Heart left ventricle (tissue), 13 donors: Measurements from ENCODE around the gene C22orf39.

Source experiments
- POLR2A ChIP-seq, 2 donors: fragments of 450-650 bp; IDR thresholded peaks; one replicate each; pipeline ENCODE4 v1.6.1; 2017; ENCODE audit warnings: antibody characterized with exemption in 2 of 2, mild to moderate bottlenecking in 2 of 2, moderate library complexity in 2 of 2
- TF ChIP-seq, protein P1 (sequence below), 12 donors: fragments of 200-600 bp; sonication (generic) in 4 of 12; IDR thresholded peaks; one replicate each; pipeline versions ENCODE4 v1.5.0 to v1.8.0; 2018 to 2022; ENCODE audit warnings: antibody characterized with exemption in 12 of 12, mild to moderate bottlenecking in 5 of 12
- donor health status: ischemic (EF 13 %, LVEDD 7.1; RV severe dilation, severe dysfunction).
- donor health status: DM: no; HTN: yes; CAD: no.
- donor health status: DM: no; HTN: no; CAD: no.
- donor health status: ischemic (EF 25% LVEDD 6.9; RV normal size, moderate dysfunction).
- donor health status: ischemic (EF 25% LVEDD 5.7; RV mildly dilated, moderate dysfunction).
- donor health status: ischemic (EF 35%, LVEDD 5.7; RV mildly dilated, moderate dysfunction).
- donor health status: nonischemic (EF 11% LVEDD 7.7; RV severe dilation, severe dysfunction).
- donor health status: DM: yes; HTN: yes; CAD: no.
- donor health status: PGD.
- donor health status: ischemic (EF 29% LVEDD 5.4; RV normal size, mild dysfunction).
- donor health status: nonischemic (EF 23%, LVEDD 6.1; RV moderate dilation, normal function).

DNA sequence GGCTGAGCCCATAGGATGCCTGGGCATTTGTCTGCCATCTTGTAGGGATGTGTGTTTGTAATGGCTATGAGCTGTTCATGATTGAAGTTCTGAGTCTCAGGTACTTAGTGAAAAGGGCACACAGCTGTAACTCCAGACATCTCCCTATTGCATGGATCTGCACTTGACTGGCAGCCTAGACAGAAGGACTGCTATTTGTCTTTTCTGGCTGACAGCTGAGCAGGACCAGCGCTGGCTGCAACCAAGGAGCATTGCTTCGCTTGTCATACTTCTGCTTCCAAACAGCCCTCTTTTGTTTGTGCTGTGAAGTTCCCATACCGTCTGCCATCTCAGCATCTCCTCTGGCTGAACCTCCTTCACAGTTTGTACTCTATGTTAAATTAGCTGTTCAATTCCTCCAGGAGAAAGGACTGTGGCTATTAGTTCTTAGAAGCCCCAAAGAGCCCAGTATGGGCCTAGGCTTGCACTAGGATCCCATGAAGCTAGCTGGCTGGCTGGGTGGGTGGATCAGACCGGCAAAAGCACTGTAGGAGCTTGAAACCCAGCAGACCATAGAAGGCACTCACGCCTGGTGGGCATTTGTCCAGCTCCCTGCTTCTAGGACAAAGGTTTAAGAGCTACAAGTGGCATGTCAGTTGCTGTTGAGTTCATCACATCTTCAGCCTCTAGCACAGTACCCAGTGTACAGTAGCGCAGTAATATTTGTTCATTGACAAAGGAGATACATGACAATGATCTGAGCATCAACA lies 36.4 kb downstream of the C22orf39 start:
- TF ChIP-seq, protein P1, sequence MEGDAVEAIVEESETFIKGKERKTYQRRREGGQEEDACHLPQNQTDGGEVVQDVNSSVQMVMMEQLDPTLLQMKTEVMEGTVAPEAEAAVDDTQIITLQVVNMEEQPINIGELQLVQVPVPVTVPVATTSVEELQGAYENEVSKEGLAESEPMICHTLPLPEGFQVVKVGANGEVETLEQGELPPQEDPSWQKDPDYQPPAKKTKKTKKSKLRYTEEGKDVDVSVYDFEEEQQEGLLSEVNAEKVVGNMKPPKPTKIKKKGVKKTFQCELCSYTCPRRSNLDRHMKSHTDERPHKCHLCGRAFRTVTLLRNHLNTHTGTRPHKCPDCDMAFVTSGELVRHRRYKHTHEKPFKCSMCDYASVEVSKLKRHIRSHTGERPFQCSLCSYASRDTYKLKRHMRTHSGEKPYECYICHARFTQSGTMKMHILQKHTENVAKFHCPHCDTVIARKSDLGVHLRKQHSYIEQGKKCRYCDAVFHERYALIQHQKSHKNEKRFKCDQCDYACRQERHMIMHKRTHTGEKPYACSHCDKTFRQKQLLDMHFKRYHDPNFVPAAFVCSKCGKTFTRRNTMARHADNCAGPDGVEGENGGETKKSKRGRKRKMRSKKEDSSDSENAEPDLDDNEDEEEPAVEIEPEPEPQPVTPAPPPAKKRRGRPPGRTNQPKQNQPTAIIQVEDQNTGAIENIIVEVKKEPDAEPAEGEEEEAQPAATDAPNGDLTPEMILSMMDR (IDR thresholded peaks at IDR 0.05): no peak
- no peak for TF ChIP-seq POLR2A (IDR thresholded peaks at IDR 0.05)
